Ecto neural progenitor cell (in vitro differentiated cells): ENCODE data around the gene C2CD4A.
A peak's percentile ranks its signal among the peaks of the same experiment; 100 is the strongest.

Experiments
- DNase-seq: peaks from one replicate; pipeline ENCODE4 v3.0.0-alpha.2; 2018; ENCODE audit warnings: low spot score

The C2CD4A gene

GRCh38 chr15:62060113-62060895 is 6.5 kb upstream of the C2CD4A start, which contains the start of gene VPS13C:
Gene VPS13C, minus strand, starts transcription at chr15:62060447. Its CDS starts 73 bp downstream, at chr15:62060374.
- peak; percentile 97 for DNase-seq

- DNase-seq, result no peak
Measured at GRCh38 chr15:62060896-62061280, 5.9 kb upstream of the C2CD4A start.

- DNase-seq, result no peak
Measured at GRCh38 chr15:62063825-62064635, 2.7 kb upstream of the C2CD4A start.

- peak; percentile 57 for DNase-seq
Measured at GRCh38 chr15:62067448-62068044, 769 bp downstream of the C2CD4A start.

- peak; percentile 77 for DNase-seq
Measured at GRCh38 chr15:62068071-62068809, 1.5 kb downstream of the C2CD4A start.

- no peak for DNase-seq
Measured at GRCh38 chr15:62068810-62069167, 2.0 kb downstream of the C2CD4A start.

- DNase-seq, result no peak
Measured at GRCh38 chr15:62069551-62069950, 2.8 kb downstream of the C2CD4A start.

- DNase-seq, result no peak
Measured at GRCh38 chr15:62071711-62072308, 5.0 kb downstream of the C2CD4A start.

GRCh38 chr15:62075595-62076277 is 9.0 kb downstream of the C2CD4A start:
- no peak for DNase-seq

- DNase-seq, result no peak
Measured at GRCh38 chr15:62079594-62079993, 12.8 kb downstream of the C2CD4A start.

GRCh38 chr15:62083194-62084154 is 16.7 kb downstream of the C2CD4A start:
- DNase-seq, result no peak

- no peak for DNase-seq
Measured at GRCh38 chr15:62085740-62086139, 19.0 kb downstream of the C2CD4A start.

- DNase-seq, result no peak
Measured at GRCh38 chr15:62087671-62088352, 21.0 kb downstream of the C2CD4A start.

GRCh38 chr15:62088353-62088693 is 21.5 kb downstream of the C2CD4A start:
- DNase-seq, result no peak

GRCh38 chr15:62089616-62090015 is 22.8 kb downstream of the C2CD4A start:
- no peak for DNase-seq

GRCh38 chr15:62090988-62091387 is 24.2 kb downstream of the C2CD4A start:
- no peak for DNase-seq

- no peak for DNase-seq
Measured at GRCh38 chr15:62093809-62094208, 27.0 kb downstream of the C2CD4A start.

GRCh38 chr15:62094388-62094787 is 27.6 kb downstream of the C2CD4A start:
- DNase-seq, result no peak

GRCh38 chr15:62099094-62099601 is 32.4 kb downstream of the C2CD4A start:
- no peak for DNase-seq
